ENCODE results near the gene OGFOD1. TPM values are rescaled to one million over a fixed set of nuclear protein-coding genes. Genes with fewer than 3 reads are reported as not detected.

Gene OGFOD1
- polyA plus RNA-seq, 1 experiment = 54.8 TPM

DNA sequence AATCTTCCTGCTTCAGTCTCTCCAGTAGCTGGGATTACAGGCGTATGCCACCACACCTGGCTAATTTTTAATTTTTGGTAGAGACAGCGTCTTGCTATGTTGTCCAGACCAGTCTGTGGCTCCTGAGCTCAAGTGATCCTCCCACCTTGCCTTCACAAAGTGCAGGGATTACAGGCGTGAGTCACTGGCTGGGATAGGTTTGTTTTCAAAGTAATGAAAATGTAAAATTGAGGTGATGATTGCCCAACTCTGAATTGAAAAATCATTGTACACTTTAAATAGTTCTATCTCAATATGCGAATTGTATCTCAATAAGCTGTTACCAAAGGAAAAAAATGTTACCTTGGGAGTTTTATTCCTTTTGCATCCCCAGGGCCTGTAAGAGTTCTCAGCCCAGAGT lies 24.8 kb upstream of the OGFOD1 start:
- CTCF ChIA-PET = no interaction called here

DNA sequence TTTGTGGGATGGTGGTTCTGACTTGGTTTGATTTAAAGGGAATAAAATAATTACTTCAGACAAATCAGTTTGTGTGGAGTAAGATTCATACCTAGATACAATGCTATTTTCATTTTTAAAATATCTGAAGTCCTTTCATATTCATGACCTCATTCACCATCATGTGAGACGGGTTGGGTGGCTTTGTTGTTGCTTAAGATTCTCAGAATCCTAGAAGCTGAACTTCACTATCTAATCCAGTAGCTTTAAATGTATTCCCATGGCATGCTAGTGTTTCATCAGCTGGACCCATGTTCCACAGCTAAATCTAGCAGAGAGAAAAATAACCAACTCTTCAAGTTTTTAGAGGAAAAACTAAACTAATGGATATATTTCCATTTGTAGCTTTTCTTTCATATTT lies 23.3 kb upstream of the OGFOD1 start:
- DNase-seq (ENCODE audit: low read depth) = no peak

More for the DNA sequence above, 24.8 kb upstream of the OGFOD1 start:
- H3K4me3 ChIP-seq (ENCODE audit: low read depth, low read length) = no peak overlapping the region
- POLR2A ChIA-PET = no interaction called here
- no peaks in the 10 kb centered on the region for H3K27me3 ChIP-seq (ENCODE audit: control insufficient read depth, insufficient read depth, low read length)
- peaks cover 2% of the 10 kb centered on the region; the same call in 1 of the 2 replicates for H3K36me3 ChIP-seq (ENCODE audit: control insufficient read depth, insufficient read depth, low read length)
- DNase-seq (ENCODE audit: low read depth) = no peak
- TF ChIP-seq, protein P1, sequence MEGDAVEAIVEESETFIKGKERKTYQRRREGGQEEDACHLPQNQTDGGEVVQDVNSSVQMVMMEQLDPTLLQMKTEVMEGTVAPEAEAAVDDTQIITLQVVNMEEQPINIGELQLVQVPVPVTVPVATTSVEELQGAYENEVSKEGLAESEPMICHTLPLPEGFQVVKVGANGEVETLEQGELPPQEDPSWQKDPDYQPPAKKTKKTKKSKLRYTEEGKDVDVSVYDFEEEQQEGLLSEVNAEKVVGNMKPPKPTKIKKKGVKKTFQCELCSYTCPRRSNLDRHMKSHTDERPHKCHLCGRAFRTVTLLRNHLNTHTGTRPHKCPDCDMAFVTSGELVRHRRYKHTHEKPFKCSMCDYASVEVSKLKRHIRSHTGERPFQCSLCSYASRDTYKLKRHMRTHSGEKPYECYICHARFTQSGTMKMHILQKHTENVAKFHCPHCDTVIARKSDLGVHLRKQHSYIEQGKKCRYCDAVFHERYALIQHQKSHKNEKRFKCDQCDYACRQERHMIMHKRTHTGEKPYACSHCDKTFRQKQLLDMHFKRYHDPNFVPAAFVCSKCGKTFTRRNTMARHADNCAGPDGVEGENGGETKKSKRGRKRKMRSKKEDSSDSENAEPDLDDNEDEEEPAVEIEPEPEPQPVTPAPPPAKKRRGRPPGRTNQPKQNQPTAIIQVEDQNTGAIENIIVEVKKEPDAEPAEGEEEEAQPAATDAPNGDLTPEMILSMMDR (IDR thresholded peaks at IDR 0.05; ENCODE audit: insufficient read depth, low read depth, low read length) = no peak

DNA sequence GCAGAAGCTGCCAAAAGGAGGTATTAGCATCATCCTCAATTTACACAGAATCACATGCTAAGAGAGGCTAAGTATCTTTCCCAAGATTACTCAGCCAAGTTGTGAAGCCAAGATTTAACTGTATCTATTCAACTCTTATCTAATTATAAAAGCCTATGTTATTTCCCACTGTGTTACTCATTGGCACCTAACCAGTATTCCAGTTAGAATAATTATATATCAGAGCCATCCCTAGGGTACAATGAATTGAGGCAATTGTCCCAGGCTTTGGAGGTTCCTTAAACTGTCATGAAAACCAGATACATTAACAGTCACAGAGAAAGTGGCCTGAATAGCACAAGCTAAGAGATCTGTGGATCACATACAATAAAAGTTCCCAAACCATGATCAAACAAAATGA lies 15.1 kb upstream of the OGFOD1 start:
- H3K4me3 ChIP-seq (ENCODE audit: low read depth, low read length) = no peak overlapping the region
- H3K27me3 ChIP-seq (ENCODE audit: control insufficient read depth, insufficient read depth, low read length) = no peaks in the 10 kb centered on the region
- peaks cover 8% of the 10 kb centered on the region for H3K36me3 ChIP-seq (ENCODE audit: control insufficient read depth, insufficient read depth, low read length)
- TF ChIP-seq, protein P1 (IDR thresholded peaks at IDR 0.05; ENCODE audit: insufficient read depth, low read depth, low read length) = no peak
- DNase-seq (ENCODE audit: low read depth) = no peak
- ChIA-PET POLR2A (no interaction called here), CTCF (no interaction called here)

More for the DNA sequence above, 23.3 kb upstream of the OGFOD1 start:
- CTCF ChIA-PET = no interaction called here
- POLR2A ChIA-PET = no interaction called here
- H3K4me3 ChIP-seq (ENCODE audit: low read depth, low read length) = no peak overlapping the region
- H3K27me3 ChIP-seq (ENCODE audit: control insufficient read depth, insufficient read depth, low read length) = no peaks in the 10 kb centered on the region
- peaks cover 3% of the 10 kb centered on the region for H3K36me3 ChIP-seq (ENCODE audit: control insufficient read depth, insufficient read depth, low read length)
- TF ChIP-seq, protein P1 (IDR thresholded peaks at IDR 0.05; ENCODE audit: insufficient read depth, low read depth, low read length) = no peak

DNA sequence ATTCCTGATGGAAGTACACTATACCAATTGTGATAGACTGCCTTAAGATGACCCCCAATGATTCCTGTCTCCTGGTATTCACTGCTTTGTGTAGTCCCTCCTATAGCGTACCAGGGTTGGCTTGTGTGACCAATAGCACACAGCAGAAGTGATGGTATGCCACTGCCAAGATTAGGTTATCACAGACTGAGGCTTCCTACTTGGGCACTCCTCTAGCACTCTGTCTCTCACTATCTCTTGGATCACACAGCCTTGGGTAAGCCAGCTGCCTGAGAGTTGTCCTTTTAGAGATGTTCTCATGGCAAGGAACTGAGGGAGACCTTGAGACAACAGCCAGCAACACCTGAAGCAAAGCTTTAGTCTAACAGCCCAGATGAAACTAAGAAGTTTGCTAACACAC lies 13.3 kb upstream of the OGFOD1 start:
- TF ChIP-seq, protein P1 (IDR thresholded peaks at IDR 0.05; ENCODE audit: insufficient read depth, low read depth, low read length) = no peak
- peaks cover 9% of the 10 kb centered on the region for H3K36me3 ChIP-seq (ENCODE audit: control insufficient read depth, insufficient read depth, low read length)
- DNase-seq (ENCODE audit: low read depth) = no peak
- no peaks in the 10 kb centered on the region for H3K27me3 ChIP-seq (ENCODE audit: control insufficient read depth, insufficient read depth, low read length)
- no peak overlapping the region for H3K4me3 ChIP-seq (ENCODE audit: low read depth, low read length)
- POLR2A ChIA-PET = no interaction called here
- CTCF ChIA-PET = no interaction called here

GRCh38 chr16:56447286-56447685 lies 4.1 kb upstream of the OGFOD1 start:
- ChIA-PET POLR2A (no interaction called here), CTCF (no interaction called here)
- Histone ChIP-seq H3K36me3 (ENCODE audit: control insufficient read depth, insufficient read depth, low read length) (peaks cover 2% of the 10 kb centered on the region), H3K4me3 (ENCODE audit: low read depth, low read length) (no peak overlapping the region), H3K27me3 (ENCODE audit: control insufficient read depth, insufficient read depth, low read length) (no peaks in the 10 kb centered on the region)
- TF ChIP-seq, protein P1 (IDR thresholded peaks at IDR 0.05; ENCODE audit: insufficient read depth, low read depth, low read length) = no peak
- DNase-seq (ENCODE audit: low read depth) = no peak

All from BJ (cell line).